ENCODE data around the gene MTX1.
"Not testable (repeated sequence)": the region's sequence is repeated elsewhere in the genome, so short reads cannot be mapped to it uniquely, and the experiment has no call there.

MTX1 gene

DNA sequence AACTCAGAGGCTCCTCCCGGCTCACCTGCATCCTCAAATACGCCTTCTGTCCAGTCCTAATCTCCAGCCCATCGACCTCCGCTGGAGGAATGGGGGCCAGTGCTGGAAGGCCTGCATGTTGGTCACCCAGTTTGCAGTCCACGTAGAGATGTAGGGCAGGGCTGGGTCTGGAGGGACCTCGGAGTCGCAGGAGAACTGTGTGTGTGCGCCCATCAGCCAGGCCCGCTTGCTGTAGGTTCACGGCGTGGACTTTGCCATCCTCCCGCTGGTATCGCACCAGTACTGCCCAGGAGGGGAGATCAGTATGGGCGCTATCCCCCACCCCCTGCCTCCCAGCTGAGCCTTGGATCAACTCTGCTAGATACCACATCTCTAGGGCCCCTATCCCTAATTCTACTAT lies 3.5 kb upstream of the MTX1 start:
- Histone ChIP-seq H3K9me3 (ENCODE audit: control insufficient read depth in 1 of 2, low read length in 2 of 2) (no peaks in the 10 kb centered on the region), H3K27me3 (ENCODE audit: low read depth, low read length) (no peaks in the 10 kb centered on the region), H3K4me1 (ENCODE audit: control insufficient read depth in 1 of 2, insufficient read depth in 2 of 2, low read length in 2 of 2) (peaks cover 14 to 33% of the 10 kb centered on the region in 2 donors), H3K36me3 (ENCODE audit: control insufficient read depth in 1 of 2, insufficient read depth in 2 of 2, low read length in 2 of 2) (peaks cover 9 to 40% of the 10 kb centered on the region in 2 donors), H3K27ac (ENCODE audit: low read length) (no peak overlapping the region), H3K4me3 (ENCODE audit: low read depth in 1 of 2, low read length in 2 of 2) (no peak overlapping the region)

DNA sequence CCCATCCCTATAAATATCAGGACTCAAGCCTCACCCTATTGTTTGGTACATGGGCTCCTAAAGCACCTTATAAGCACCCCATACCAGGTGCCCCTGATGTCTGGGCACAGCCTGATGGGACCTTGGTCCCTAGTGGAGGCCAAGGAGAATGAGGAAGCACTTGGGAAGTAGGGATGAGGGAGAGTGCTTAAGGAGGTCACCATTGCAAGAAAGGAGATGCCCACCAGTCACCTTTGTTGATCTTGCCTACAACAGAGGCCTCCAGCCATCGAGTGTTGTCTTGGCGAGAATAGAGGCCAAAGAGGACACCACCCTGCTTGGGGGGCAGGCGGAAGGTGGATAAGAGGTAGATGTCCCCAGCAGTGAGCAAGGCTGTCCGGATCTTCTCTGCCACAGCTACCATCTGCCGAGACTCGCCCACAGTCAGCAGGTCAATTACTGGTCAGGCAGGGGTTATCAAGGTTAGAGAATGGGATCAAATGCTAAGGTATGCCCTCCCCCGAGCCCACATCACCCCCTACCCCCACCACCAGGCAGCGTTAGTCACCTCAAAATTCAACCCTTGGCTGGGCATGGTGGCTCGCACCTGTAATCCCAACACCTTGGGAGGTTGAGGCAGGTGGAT lies 2.4 kb upstream of the MTX1 start:
- Histone ChIP-seq H3K4me3 (ENCODE audit: low read depth in 1 of 2, low read length in 2 of 2) (no peak overlapping the region), H3K27me3 (ENCODE audit: low read depth, low read length) (no peaks in the 10 kb centered on the region), H3K9me3 (ENCODE audit: control insufficient read depth in 1 of 2, low read length in 2 of 2) (no peaks in the 10 kb centered on the region), H3K4me1 (ENCODE audit: control insufficient read depth in 1 of 2, insufficient read depth in 2 of 2, low read length in 2 of 2) (peaks cover 14 to 37% of the 10 kb centered on the region in 2 donors), H3K36me3 (ENCODE audit: control insufficient read depth in 1 of 2, insufficient read depth in 2 of 2, low read length in 2 of 2) (peaks cover 9 to 34% of the 10 kb centered on the region in 2 donors), H3K27ac (ENCODE audit: low read length) (no peak overlapping the region)

DNA sequence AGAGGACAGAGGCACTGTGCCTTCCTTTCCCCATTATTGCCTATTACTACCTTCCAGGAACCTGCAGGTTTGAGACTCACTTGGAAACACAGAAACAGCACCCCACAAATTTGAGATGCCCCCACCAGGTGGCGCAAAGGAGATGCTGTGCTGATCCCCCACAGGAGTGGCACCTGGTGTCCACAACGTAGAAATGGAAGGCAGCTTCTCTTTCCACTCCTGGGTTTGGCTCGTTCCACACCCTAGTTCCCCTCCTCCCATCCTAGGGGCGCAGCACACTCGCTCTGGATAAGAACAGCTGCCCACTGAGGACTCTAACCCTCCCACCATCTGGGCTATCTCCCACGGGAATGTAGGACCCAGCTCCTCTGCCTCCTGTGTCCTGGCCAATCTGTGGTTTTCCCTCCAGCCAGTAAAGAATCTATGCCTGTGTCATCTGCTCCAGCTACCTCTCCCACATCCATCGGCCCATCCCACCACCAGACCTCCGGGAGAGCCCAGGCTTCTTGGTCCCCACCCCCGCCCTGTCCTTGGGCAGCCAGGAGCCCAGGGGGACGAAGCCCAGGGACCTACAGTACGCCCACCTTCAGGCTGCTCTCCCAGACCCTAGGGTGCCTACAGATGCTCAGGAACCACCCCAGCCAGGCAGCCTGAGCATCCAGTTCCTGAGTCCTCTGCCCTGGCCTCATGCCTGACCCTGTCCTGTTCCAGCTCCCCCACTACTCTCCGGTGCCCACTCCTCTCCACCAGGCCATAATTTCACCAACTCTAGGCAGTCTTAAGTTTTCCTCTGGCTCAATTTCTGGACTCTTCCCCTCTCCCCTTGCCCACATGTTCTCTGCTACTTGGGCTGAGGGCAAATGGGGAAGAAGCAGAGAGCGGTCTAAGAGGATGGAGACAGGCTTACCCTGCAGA lies 1.3 kb upstream of the MTX1 start:
- H3K36me3 ChIP-seq (ENCODE audit: control insufficient read depth in 1 of 2, insufficient read depth in 2 of 2, low read length in 2 of 2): peaks cover 8 to 24% of the 10 kb centered on the region in 2 donors
- H3K9me3 ChIP-seq (ENCODE audit: control insufficient read depth in 1 of 2, low read length in 2 of 2): no peaks in the 10 kb centered on the region
- peak overlapping the region; percentile 92 to 99 for H3K4me3 ChIP-seq (ENCODE audit: low read depth in 1 of 2, low read length in 2 of 2)
- H3K27me3 ChIP-seq (ENCODE audit: low read depth, low read length): no peaks in the 10 kb centered on the region
- peaks cover 14 to 37% of the 10 kb centered on the region in 2 donors for H3K4me1 ChIP-seq (ENCODE audit: control insufficient read depth in 1 of 2, insufficient read depth in 2 of 2, low read length in 2 of 2)
- peak overlapping the region; percentile 97 for H3K27ac ChIP-seq (ENCODE audit: low read length)

DNA sequence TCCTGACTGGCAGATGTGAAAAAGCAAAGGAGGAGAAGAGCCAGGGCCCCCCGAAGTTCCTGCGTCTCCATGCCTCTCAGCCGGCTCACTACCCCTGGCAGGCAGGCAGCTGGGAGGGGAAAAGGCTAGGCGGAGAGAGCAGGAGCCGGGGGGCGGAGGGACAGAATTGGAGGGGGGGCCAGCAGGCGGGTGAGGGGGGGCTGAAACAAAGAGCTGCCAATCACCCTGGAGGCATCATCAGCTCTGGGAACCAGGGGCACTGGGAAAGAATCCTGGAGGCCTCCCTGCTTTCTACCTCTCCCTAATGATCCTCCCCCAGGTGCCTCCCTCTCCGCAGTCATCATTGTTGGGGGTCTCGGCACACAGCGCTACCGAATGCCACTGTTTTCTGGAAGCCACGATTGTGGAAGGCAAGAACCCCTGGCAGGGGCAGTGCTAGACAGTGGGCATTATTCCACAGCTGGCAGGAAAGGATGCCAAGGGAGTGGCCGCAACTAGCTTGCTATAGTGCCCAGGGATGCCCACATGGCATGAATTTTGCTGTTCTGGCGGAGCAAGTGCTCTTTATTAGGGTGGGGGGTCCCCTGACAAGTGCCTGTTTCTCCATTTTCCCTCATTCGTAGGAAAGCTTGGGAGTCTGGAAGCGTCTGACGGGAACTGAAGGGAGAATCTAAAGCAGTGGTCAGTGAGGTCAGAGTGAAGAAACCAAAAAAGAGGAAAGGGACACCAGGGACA lies 522 bp upstream of the MTX1 start, which contains the start of gene THBS3:
THBS3 (minus strand) TSS at position 92 of the 735 bp plus-strand sequence; CDS start at position 71, 21 bp downstream.
- H3K36me3 ChIP-seq (ENCODE audit: control insufficient read depth in 1 of 2, insufficient read depth in 2 of 2, low read length in 2 of 2): peaks cover 0 to 22% of the 10 kb centered on the region in 2 donors
- peak within 1 kb of the TSS; percentile 92 to 99 for H3K4me3 ChIP-seq (ENCODE audit: low read depth in 1 of 2, low read length in 2 of 2)
- H3K27ac ChIP-seq (ENCODE audit: low read length): peak within 1 kb of the TSS; percentile 97
- H3K27me3 ChIP-seq (ENCODE audit: low read depth, low read length): no peaks in the 10 kb centered on the region
- no peaks in the 10 kb centered on the region for H3K9me3 ChIP-seq (ENCODE audit: control insufficient read depth in 1 of 2, low read length in 2 of 2)
- peaks cover 14 to 37% of the 10 kb centered on the region in 2 donors for H3K4me1 ChIP-seq (ENCODE audit: control insufficient read depth in 1 of 2, insufficient read depth in 2 of 2, low read length in 2 of 2)

DNA sequence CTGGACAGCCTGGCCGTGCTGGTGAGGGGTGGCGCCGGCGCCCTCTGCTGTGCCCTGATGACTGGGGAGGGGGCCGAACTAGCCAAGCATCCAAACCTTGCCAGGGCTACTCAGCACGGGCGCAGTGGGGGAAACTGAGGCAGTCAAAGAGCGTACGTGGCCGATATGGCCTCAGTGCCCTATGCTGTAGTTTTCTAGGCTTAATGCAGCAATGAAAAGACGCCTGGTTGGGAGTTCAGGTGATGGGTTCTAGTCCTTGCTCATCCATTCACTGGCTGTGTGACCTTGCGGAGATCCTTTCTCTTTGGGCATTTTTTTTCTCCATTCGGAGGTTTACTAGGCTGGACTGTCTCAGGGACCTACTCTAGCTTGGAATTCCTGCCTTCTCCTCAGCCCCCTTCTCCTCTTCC lies 822 bp downstream of the MTX1 start:
- peak overlapping the region; percentile 97 for H3K27ac ChIP-seq (ENCODE audit: low read length)
- H3K4me3 ChIP-seq (ENCODE audit: low read depth in 1 of 2, low read length in 2 of 2): peak overlapping the region; percentile 92 to 99
- H3K27me3 ChIP-seq (ENCODE audit: low read depth, low read length): no peaks in the 10 kb centered on the region
- H3K36me3 ChIP-seq (ENCODE audit: control insufficient read depth in 1 of 2, insufficient read depth in 2 of 2, low read length in 2 of 2): peaks cover 0 to 17% of the 10 kb centered on the region in 2 donors
- H3K4me1 ChIP-seq (ENCODE audit: control insufficient read depth in 1 of 2, insufficient read depth in 2 of 2, low read length in 2 of 2): peaks cover 14 to 37% of the 10 kb centered on the region in 2 donors
- H3K9me3 ChIP-seq (ENCODE audit: control insufficient read depth in 1 of 2, low read length in 2 of 2): no peaks in the 10 kb centered on the region

DNA sequence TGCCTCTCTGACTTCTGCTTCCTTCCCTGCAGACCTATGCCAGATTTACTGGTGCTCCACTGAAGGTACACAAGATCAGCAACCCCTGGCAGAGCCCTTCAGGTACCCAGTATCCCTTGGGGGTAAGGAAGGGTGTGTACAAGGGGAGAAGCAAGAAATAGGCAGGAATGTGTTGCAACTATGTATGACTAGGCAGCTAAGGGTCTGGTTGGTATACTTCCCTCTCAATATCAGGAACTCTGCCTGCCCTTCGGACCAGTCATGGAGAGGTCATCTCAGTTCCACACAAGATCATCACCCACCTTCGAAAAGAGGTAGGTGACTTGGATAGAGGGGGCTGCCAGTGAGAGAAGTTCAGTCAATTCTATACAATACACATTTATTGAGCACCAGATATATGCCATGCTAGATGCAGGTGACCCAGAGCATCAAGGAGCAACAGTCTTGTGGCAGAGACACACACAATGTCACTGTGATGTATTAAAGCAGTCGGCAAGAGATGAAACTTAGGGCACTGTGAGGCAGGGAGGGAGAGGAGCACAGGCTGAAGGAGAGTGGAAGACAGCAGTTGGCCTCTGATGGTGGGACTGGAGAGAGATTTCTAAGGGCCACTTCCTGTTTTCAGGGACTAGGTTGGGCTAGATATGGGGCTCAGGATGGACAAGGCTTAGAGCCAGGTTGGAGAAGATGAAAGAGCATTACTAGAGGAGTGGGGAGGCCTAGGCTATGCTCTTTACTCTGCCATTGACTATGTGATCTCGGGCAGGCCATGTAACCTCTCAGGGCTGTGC lies 2.0 kb downstream of the MTX1 start:
- no peaks in the 10 kb centered on the region for H3K27me3 ChIP-seq (ENCODE audit: low read depth, low read length)
- H3K36me3 ChIP-seq (ENCODE audit: control insufficient read depth in 1 of 2, insufficient read depth in 2 of 2, low read length in 2 of 2): peaks cover 0 to 19% of the 10 kb centered on the region in 2 donors
- H3K9me3 ChIP-seq (ENCODE audit: control insufficient read depth in 1 of 2, low read length in 2 of 2): no peaks in the 10 kb centered on the region
- H3K4me1 ChIP-seq (ENCODE audit: control insufficient read depth in 1 of 2, insufficient read depth in 2 of 2, low read length in 2 of 2): peaks cover 14 to 37% of the 10 kb centered on the region in 2 donors
- no peak overlapping the region for H3K4me3 ChIP-seq (ENCODE audit: low read depth in 1 of 2, low read length in 2 of 2)
- peak overlapping the region; percentile 43 for H3K27ac ChIP-seq (ENCODE audit: low read length)

DNA sequence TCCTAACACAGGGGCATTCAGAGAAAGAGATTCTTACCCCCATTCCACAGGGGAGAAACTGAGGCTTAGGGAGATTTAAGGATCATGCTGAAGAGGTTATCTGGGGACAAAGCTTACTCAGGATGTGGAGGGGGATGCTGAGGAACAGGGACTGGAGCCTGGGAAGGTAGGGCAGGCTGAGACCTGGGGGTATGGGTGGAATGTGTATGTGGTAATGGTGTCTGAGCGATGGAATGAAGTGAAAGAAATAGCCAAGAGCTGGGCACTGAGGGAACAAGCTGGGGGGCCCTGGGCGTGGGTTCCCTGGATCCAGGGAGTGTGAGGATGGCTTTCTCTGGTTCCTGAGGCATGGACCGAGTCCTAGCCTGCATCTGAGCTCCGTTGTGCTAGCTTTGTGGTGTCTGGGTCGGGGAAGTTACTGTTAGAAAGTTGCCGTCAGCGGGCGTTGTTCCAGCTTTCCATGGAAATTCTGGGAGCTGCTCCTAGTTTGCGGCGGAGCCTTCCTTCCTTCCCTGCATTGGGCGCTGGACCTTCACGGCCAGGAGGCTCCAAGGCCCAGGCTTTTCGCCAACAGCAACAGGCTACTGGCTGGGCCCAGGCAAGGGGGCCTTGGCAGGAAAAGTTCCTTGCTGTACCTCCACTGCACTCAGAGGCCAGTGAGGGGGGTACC lies 3.0 kb downstream of the MTX1 start:
- Histone ChIP-seq H3K4me1 (ENCODE audit: control insufficient read depth in 1 of 2, insufficient read depth in 2 of 2, low read length in 2 of 2) (peaks cover 9 to 29% of the 10 kb centered on the region in 2 donors), H3K36me3 (ENCODE audit: control insufficient read depth in 1 of 2, insufficient read depth in 2 of 2, low read length in 2 of 2) (peaks cover 0 to 23% of the 10 kb centered on the region in 2 donors)
- H3K9me3 ChIP-seq (ENCODE audit: control insufficient read depth in 1 of 2, low read length in 2 of 2); H3K4me3 ChIP-seq (ENCODE audit: low read depth in 1 of 2, low read length in 2 of 2); H3K27ac ChIP-seq (ENCODE audit: low read length); H3K27me3 ChIP-seq (ENCODE audit: low read depth, low read length): not testable (repeated sequence)

DNA sequence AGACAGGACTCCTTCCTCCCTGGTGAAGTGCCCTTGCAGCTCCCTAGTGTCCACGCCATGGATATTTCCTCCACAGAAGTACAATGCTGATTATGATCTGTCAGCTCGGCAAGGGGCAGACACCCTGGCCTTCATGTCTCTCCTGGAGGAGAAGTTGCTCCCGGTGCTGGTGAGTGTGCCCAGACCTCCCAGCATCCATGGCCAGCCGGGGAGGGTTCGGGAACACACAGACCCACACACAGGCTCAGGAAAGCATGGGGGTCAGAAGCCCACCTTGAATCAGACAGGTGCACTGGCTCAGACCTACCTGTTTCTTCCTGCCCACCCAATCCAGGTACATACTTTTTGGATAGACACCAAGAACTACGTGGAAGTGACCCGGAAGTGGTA lies 3.6 kb downstream of the MTX1 start:
- not testable (repeated sequence) for H3K4me3 ChIP-seq (ENCODE audit: low read depth in 1 of 2, low read length in 2 of 2); H3K27ac ChIP-seq (ENCODE audit: low read length); H3K27me3 ChIP-seq (ENCODE audit: low read depth, low read length); H3K9me3 ChIP-seq (ENCODE audit: control insufficient read depth in 1 of 2, low read length in 2 of 2)
- H3K36me3 ChIP-seq (ENCODE audit: control insufficient read depth in 1 of 2, insufficient read depth in 2 of 2, low read length in 2 of 2): peaks cover 0 to 23% of the 10 kb centered on the region in 2 donors
- H3K4me1 ChIP-seq (ENCODE audit: control insufficient read depth in 1 of 2, insufficient read depth in 2 of 2, low read length in 2 of 2): peaks cover 8 to 23% of the 10 kb centered on the region in 2 donors

DNA sequence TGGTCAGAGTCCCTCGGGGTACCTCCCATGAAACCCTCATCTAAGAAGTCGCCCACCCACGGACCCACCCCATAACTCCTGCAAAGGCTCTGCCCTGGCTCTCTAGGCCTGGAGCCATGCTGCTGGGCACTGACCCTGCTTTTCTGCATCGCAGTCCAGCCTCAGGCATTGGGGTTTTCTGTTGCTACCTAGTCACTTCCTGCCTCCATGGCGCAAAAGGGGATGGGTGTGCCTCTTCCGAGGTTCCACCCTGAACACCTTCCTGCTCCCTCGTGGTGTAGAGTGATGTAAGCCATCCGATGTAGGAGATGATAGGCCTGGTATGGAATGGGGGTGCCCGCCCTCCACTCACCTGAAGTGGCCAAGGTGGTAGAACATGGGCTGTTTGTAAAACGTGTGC lies 6.2 kb downstream of the MTX1 start:
- H3K4me1 ChIP-seq (ENCODE audit: control insufficient read depth in 1 of 2, insufficient read depth in 2 of 2, low read length in 2 of 2); H3K27me3 ChIP-seq (ENCODE audit: low read depth, low read length); H3K9me3 ChIP-seq (ENCODE audit: control insufficient read depth in 1 of 2, low read length in 2 of 2); H3K4me3 ChIP-seq (ENCODE audit: low read depth in 1 of 2, low read length in 2 of 2); H3K27ac ChIP-seq (ENCODE audit: low read length): not testable (repeated sequence)
- peaks cover 0 to 11% of the 10 kb centered on the region in 2 donors for H3K36me3 ChIP-seq (ENCODE audit: control insufficient read depth in 1 of 2, insufficient read depth in 2 of 2, low read length in 2 of 2)

DNA sequence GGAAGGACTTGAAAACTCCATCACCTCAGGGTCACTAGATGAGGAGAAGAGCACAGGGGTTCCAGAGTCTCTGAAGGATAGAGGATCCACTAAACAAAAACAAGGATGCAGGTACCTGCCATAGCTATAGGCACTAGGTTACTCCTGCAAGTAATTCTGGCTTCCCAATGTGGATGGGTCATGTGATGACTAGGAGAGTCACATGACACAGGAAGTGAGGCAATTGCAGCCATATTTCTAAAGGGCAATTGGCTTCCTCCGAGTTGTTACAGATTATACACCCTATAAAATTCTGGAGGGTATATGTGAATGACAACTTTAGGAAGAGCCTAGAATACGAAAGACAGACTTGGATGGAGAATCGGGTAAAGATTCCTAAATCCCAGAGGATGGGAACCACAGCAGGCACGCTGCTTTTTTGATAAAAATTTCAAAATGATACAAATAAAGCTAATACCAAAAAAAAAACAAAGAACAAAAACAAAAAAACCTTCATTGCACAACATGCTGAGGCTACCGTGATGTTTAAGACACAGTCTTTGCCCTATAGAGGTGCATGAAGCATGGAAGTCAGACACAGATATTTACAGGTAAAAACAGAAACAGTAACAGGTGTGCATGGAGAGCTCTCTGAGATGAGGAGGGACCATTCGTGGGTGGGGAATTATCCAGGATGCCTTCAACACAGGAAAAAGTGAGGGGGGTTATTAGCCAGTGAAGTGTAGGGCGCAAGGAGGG lies 10.5 kb downstream of the MTX1 start:
- Histone ChIP-seq H3K4me1 (ENCODE audit: control insufficient read depth in 1 of 2, insufficient read depth in 2 of 2, low read length in 2 of 2) (peaks cover 0 to 4% of the 10 kb centered on the region in 2 donors), H3K4me3 (ENCODE audit: low read depth in 1 of 2, low read length in 2 of 2) (peak overlapping the region; percentile 26 to 35), H3K9me3 (ENCODE audit: control insufficient read depth in 1 of 2, low read length in 2 of 2) (no peaks in the 10 kb centered on the region), H3K27me3 (ENCODE audit: low read depth, low read length) (no peaks in the 10 kb centered on the region), H3K36me3 (ENCODE audit: control insufficient read depth in 1 of 2, insufficient read depth in 2 of 2, low read length in 2 of 2) (peaks cover 0 to 6% of the 10 kb centered on the region in 2 donors), H3K27ac (ENCODE audit: low read length) (no peak overlapping the region)

Data from muscle layer of duodenum (tissue), 2 donors.